ENCODE data around the gene SLC28A1. TPM values are rescaled to one million over a fixed set of nuclear protein-coding genes. Genes with fewer than 3 reads are reported as not detected.

Gene SLC28A1
- total RNA-seq, 1 experiment from 2014 or later, result 0.13 TPM

- no peak overlapping the region for H3K4ac ChIP-seq (ENCODE audit: low read depth, low read length)
- no CpG with 5 or more reads among the region's 8 CpGs for WGBS (ENCODE audit: extremely low coverage, insufficient read length, low lambda C conversion rate)
Observed at GRCh38 chr15:84859144-84859543, 25.3 kb upstream of the SLC28A1 start.

More at GRCh38 chr15:84859144-84859543, 25.3 kb upstream of the SLC28A1 start:
- Histone ChIP-seq H2BK20ac (ENCODE audit: low read depth, low read length, poor library complexity, severe bottlenecking) (no peak overlapping the region), H3T11ph (ENCODE audit: low read length) (no peak overlapping the region), H3K4me2 (ENCODE audit: insufficient read depth, insufficient read length, low read length) (no peak overlapping the region), H3K27ac (ENCODE audit: insufficient read length, low read depth, low read length) (no peak overlapping the region), H3K79me1 (ENCODE audit: insufficient read depth, low read depth, low read length, poor library complexity, severe bottlenecking) (no peaks in the 10 kb centered on the region), H4K5ac (ENCODE audit: insufficient read length, low read depth, low read length) (no peak overlapping the region), H2BK120ac (ENCODE audit: low read depth, low read length, poor library complexity, severe bottlenecking) (no peak overlapping the region), H3K9ac (ENCODE audit: extremely low read depth, insufficient read length, low read length) (no peak overlapping the region), H2BK5ac (ENCODE audit: insufficient read length, low read length) (no peak overlapping the region), H3K18ac (ENCODE audit: insufficient read length, low read depth, low read length) (no peak overlapping the region), H3K4me1 (ENCODE audit: insufficient read depth, low read length) (no peaks in the 10 kb centered on the region), H2AFZ (ENCODE audit: low read length) (no peak overlapping the region), H3K79me2 (ENCODE audit: insufficient read depth, low read length) (no peaks in the 10 kb centered on the region), H2BK15ac (ENCODE audit: low read depth, low read length) (no peak overlapping the region), H3K9me3 (ENCODE audit: control insufficient read depth, low read depth, low read length) (no peaks in the 10 kb centered on the region), H4K8ac (replicated peaks; ENCODE audit: insufficient read length, low read depth, low read length) (no peak overlapping the region), H3K14ac (ENCODE audit: insufficient read depth, low read length) (no peak overlapping the region), H3K23ac (ENCODE audit: insufficient read length, low read depth, low read length) (no peak overlapping the region), H3K27me3 (ENCODE audit: insufficient read depth, low read length) (no peaks in the 10 kb centered on the region), H2BK12ac (ENCODE audit: insufficient read length, low read depth, low read length) (no peak overlapping the region), H4K20me1 (ENCODE audit: control insufficient read depth, insufficient read depth, insufficient read length) (no peaks in the 10 kb centered on the region), H2AK5ac (ENCODE audit: insufficient read length, low read length) (no peak overlapping the region), H3K23me2 (ENCODE audit: insufficient read length, low read depth, low read length, poor library complexity, severe bottlenecking) (no peaks in the 10 kb centered on the region), H3K56ac (ENCODE audit: insufficient read length, low read depth, low read length) (no peak overlapping the region), H4K91ac (ENCODE audit: insufficient read length, low read depth, low read length) (no peak overlapping the region)
- DNase-seq, result no peak
- Mint-ChIP-seq H3K4me3 (no peak overlapping the region), H3K36me3 (ENCODE audit: insufficient read depth in 1 of 3, low read depth in 3 of 3) (peaks cover 0 to 30% (median 7%) of the 10 kb centered on the region in 3 experiments; a peak in 5 of 7 replicates), H3K27me3 (ENCODE audit: low read depth) (no peaks in the 10 kb centered on the region), H3K27ac (no peak overlapping the region), H3K4me1 (no peaks in the 10 kb centered on the region; a peak in 1 of 4 replicates), H3K9me3 (no peaks in the 10 kb centered on the region)
- TF ChIP-seq CTCF (conservative IDR thresholded peaks at IDR 0.05), result no peak

All from H9 (cell line).